ENCODE results near the gene SYPL2.

The SYPL2 gene

GRCh38 chr1:109479311-109479710 is 13.0 kb downstream of the SYPL2 start:
- H3K9me3 ChIP-seq (ENCODE audit: control insufficient read depth, insufficient read depth, low read length), result no peaks in the 10 kb centered on the region
- TF ChIP-seq CTCF (IDR thresholded peaks at IDR 0.05; ENCODE audit: low read depth, low read length, poor library complexity, severe bottlenecking), result no peak
- no peak for TF ChIP-seq EZH2phosphoT487 (IDR thresholded peaks at IDR 0.05; ENCODE audit: borderline replicate concordance, low read length)
- no peak overlapping the region for H3K27ac ChIP-seq (ENCODE audit: low read depth, low read length)
- H3K9me2 ChIP-seq (replicated peaks; ENCODE audit: control insufficient read depth, low read length), result no peaks in the 10 kb centered on the region
- peaks cover 36% of the 10 kb centered on the region for H3K27me3 ChIP-seq (ENCODE audit: control insufficient read depth, low read length)
- no peaks in the 10 kb centered on the region for H4K20me1 ChIP-seq (ENCODE audit: control insufficient read depth, insufficient read depth, low read depth, low read length)
- H3K36me3 ChIP-seq (ENCODE audit: control insufficient read depth, low read length), result no peaks in the 10 kb centered on the region
- no peak overlapping the region for H3K4me3 ChIP-seq (ENCODE audit: low read length)
- H3K79me2 ChIP-seq (ENCODE audit: control insufficient read depth, low read length), result peaks cover 2% of the 10 kb centered on the region
- H3K4me2 ChIP-seq (ENCODE audit: low read length), result no peak overlapping the region
- H3F3A ChIP-seq (ENCODE audit: control insufficient read depth, insufficient read depth), result no peaks in the 10 kb centered on the region
- peaks cover 8% of the 10 kb centered on the region for H3K4me1 ChIP-seq (ENCODE audit: control insufficient read depth, low read length)

- H3K4me3 ChIP-seq (ENCODE audit: low read length), result no peak overlapping the region
- no peaks in the 10 kb centered on the region for H3F3A ChIP-seq (ENCODE audit: control insufficient read depth, insufficient read depth)
- no peaks in the 10 kb centered on the region for H3K9me2 ChIP-seq (replicated peaks; ENCODE audit: control insufficient read depth, low read length)
- H3K4me1 ChIP-seq (ENCODE audit: control insufficient read depth, low read length), result peaks cover 14% of the 10 kb centered on the region
- H3K27ac ChIP-seq (ENCODE audit: low read depth, low read length), result no peak overlapping the region
- H4K20me1 ChIP-seq (ENCODE audit: control insufficient read depth, insufficient read depth, low read depth, low read length), result no peaks in the 10 kb centered on the region
- H3K79me2 ChIP-seq (ENCODE audit: control insufficient read depth, low read length), result peaks cover 8% of the 10 kb centered on the region
- no peak for TF ChIP-seq EZH2phosphoT487 (IDR thresholded peaks at IDR 0.05; ENCODE audit: borderline replicate concordance, low read length)
- TF ChIP-seq CTCF (IDR thresholded peaks at IDR 0.05; ENCODE audit: low read depth, low read length, poor library complexity, severe bottlenecking), result no peak
- H3K4me2 ChIP-seq (ENCODE audit: low read length), result no peak overlapping the region
- no peaks in the 10 kb centered on the region for H3K9me3 ChIP-seq (ENCODE audit: control insufficient read depth, insufficient read depth, low read length)
- peaks cover 36% of the 10 kb centered on the region for H3K27me3 ChIP-seq (ENCODE audit: control insufficient read depth, low read length)
- H3K36me3 ChIP-seq (ENCODE audit: control insufficient read depth, low read length), result no peaks in the 10 kb centered on the region
Observed at GRCh38 chr1:109479901-109480300, 13.6 kb downstream of the SYPL2 start.

- no peaks in the 10 kb centered on the region for H4K20me1 ChIP-seq (ENCODE audit: control insufficient read depth, insufficient read depth, low read depth, low read length)
- H3K27ac ChIP-seq (ENCODE audit: low read depth, low read length), result no peak overlapping the region
- H3K9me2 ChIP-seq (replicated peaks; ENCODE audit: control insufficient read depth, low read length), result no peaks in the 10 kb centered on the region
- no peak overlapping the region for H3K4me2 ChIP-seq (ENCODE audit: low read length)
- no peaks in the 10 kb centered on the region for H3F3A ChIP-seq (ENCODE audit: control insufficient read depth, insufficient read depth)
- H3K4me3 ChIP-seq (ENCODE audit: low read length), result no peak overlapping the region
- peaks cover 14% of the 10 kb centered on the region for H3K79me2 ChIP-seq (ENCODE audit: control insufficient read depth, low read length)
- no peaks in the 10 kb centered on the region for H3K9me3 ChIP-seq (ENCODE audit: control insufficient read depth, insufficient read depth, low read length)
- peaks cover 25% of the 10 kb centered on the region for H3K27me3 ChIP-seq (ENCODE audit: control insufficient read depth, low read length)
- peaks cover 23% of the 10 kb centered on the region for H3K4me1 ChIP-seq (ENCODE audit: control insufficient read depth, low read length)
- peaks cover 10% of the 10 kb centered on the region; the same call in 1 of the 2 replicates for H3K36me3 ChIP-seq (ENCODE audit: control insufficient read depth, low read length)
- TF ChIP-seq CTCF (IDR thresholded peaks at IDR 0.05; ENCODE audit: low read depth, low read length, poor library complexity, severe bottlenecking) (no peak), EZH2phosphoT487 (IDR thresholded peaks at IDR 0.05; ENCODE audit: borderline replicate concordance, low read length) (no peak)
Observed at GRCh38 chr1:109481646-109482045, 15.3 kb downstream of the SYPL2 start.
